GM20000 (cell line): ENCODE measurements around the gene KRT80.

Experiments
- DNase-seq: peaks from one replicate; pipeline ENCODE4 v3.0.0; 2012; ENCODE audit warnings: low spot score
- CTCF ChIP-seq: IDR thresholded peaks from 2 replicates; pipeline ENCODE4 v1.5.1; 2012; ENCODE audit warnings: mild to moderate bottlenecking, control low read depth; ENCODE audit errors: extremely low read depth, missing control alignments

Gene KRT80

GRCh38 chr12:52226446-52226845, 34.6 kb upstream of the KRT80 start:
- TF ChIP-seq CTCF = no peak
- DNase-seq = no peak

GRCh38 chr12:52225752-52226151, 33.9 kb upstream of the KRT80 start:
- no peak for TF ChIP-seq CTCF
- no peak for DNase-seq

GRCh38 chr12:52224151-52224550, 32.3 kb upstream of the KRT80 start:
- TF ChIP-seq CTCF = no peak
- no peak for DNase-seq

GRCh38 chr12:52223406-52224039, 31.7 kb upstream of the KRT80 start:
- no peak for DNase-seq
- TF ChIP-seq CTCF = no peak

- no peak for DNase-seq
- TF ChIP-seq CTCF = no peak
Observed at GRCh38 chr12:52222692-52223091, 30.9 kb upstream of the KRT80 start.

GRCh38 chr12:52221912-52222457, 30.2 kb upstream of the KRT80 start:
- DNase-seq = no peak
- TF ChIP-seq CTCF = peak; percentile 39

GRCh38 chr12:52221070-52221781, 29.4 kb upstream of the KRT80 start:
- no peak for DNase-seq
- no peak for TF ChIP-seq CTCF
